ENCODE data around the gene GCA. TPM values are rescaled to one million over a fixed set of nuclear protein-coding genes. Genes with fewer than 3 reads are reported as not detected.

Gene GCA
- total RNA-seq, 1 experiment from 2014 or later = 18.8 TPM

- Histone ChIP-seq H3K27ac (ENCODE audit: low read depth, low read length) (no peak overlapping the region), H3K4me3 (replicated peaks in 1 of 2; ENCODE audit: low read depth in 1 of 2, low read length in 2 of 2) (no peak overlapping the region), H3K36me3 (ENCODE audit: control insufficient read depth in 1 of 2, insufficient read depth in 2 of 2, low read length in 2 of 2) (no peaks in the 10 kb centered on the region), H4K20me1 (ENCODE audit: insufficient read depth) (no peaks in the 10 kb centered on the region; the same call in 1 of the 2 replicates), H2AFZ (ENCODE audit: low read depth, low read length, poor library complexity, severe bottlenecking) (no peak overlapping the region), H3K4me1 (ENCODE audit: control insufficient read depth in 1 of 2, insufficient read depth in 2 of 2, low read length in 2 of 2) (peaks cover 3 to 13% of the 10 kb centered on the region in 2 experiments; a peak in 3 of 4 replicates), H3K9ac (ENCODE audit: low read length) (no peak overlapping the region), H3K27me3 (ENCODE audit: insufficient read depth, low read length) (no peaks in the 10 kb centered on the region), H3K4me2 (ENCODE audit: low read length) (no peak overlapping the region), H3K9me2 (ENCODE audit: insufficient read depth) (no peaks in the 10 kb centered on the region; the same call in 1 of the 2 replicates), H3K79me2 (ENCODE audit: insufficient read depth, low read length) (peaks cover 9% of the 10 kb centered on the region), H3K9me3 (ENCODE audit: control insufficient read depth in 1 of 2, insufficient read depth in 1 of 2, low read depth in 1 of 2, low read length in 2 of 2) (no peaks in the 10 kb centered on the region)
- DNase-seq (ENCODE audit: low read depth, low spot score) (no peak), ATAC-seq (no peak)
- no TSS peak for BruUV-seq (replicated peaks)
- TF ChIP-seq ZFX (IDR thresholded peaks at IDR 0.05) (no peak), EZH2phosphoT487 (IDR thresholded peaks at IDR 0.05; ENCODE audit: borderline replicate concordance) (no peak), SRF (IDR thresholded peaks at IDR 0.05; ENCODE audit: low read depth) (no peak), YY1 (IDR thresholded peaks at IDR 0.05; ENCODE audit: extremely low read depth, insufficient replicate concordance, low read depth, low read length) (no peak), SP1 (IDR thresholded peaks at IDR 0.05; ENCODE audit: low read depth) (no peak), TCF7L2 (IDR thresholded peaks at IDR 0.05; ENCODE audit: borderline replicate concordance, extremely low read depth, insufficient read depth, insufficient read length) (no peak), CTCF (IDR thresholded peaks at IDR 0.05 in 2 of 3, conservative IDR thresholded peaks at IDR 0.05 in 1 of 3; ENCODE audit: borderline replicate concordance in 1 of 3, insufficient read depth in 1 of 3, low read depth in 2 of 3, low read length in 2 of 3) (no peak), RAD21 (IDR thresholded peaks at IDR 0.05; ENCODE audit: low read depth) (no peak), ELF1 (IDR thresholded peaks at IDR 0.05; ENCODE audit: borderline replicate concordance, low read depth) (no peak), CEBPB (IDR thresholded peaks at IDR 0.05; ENCODE audit: low read depth) (no peak), FOSL1 (IDR thresholded peaks at IDR 0.05; ENCODE audit: low read depth) (no peak)
- ChIA-PET RAD21 (ENCODE audit: low non-redundant PET in 1 of 2, low total read pairs in 2 of 2, uncharacterized antibody in 2 of 2, unreplicated experiment in 2 of 2) (no interaction called here), POLR2A (interaction anchor here (1.0 kb wide), 1 partner anchor 22 kb away, joined by 3 read pairs; the partner anchor contains the start of gene IFIH1), CTCF (no interaction called here)
- intact Hi-C loops (cut with micrococcal nuclease) = no loop called here
Measured at GRCh38 chr2:162340822-162341221, 3.1 kb upstream of the GCA start.
